RWPE1 (cell line): ENCODE data around the gene EFEMP1.

Source experiments
- CTCF ChIA-PET: fragments of 350-600 bp; sonication (Branson Sonifier 250); formaldehyde crosslinking; extraction: SDS; loops from one replicate; lab custom pipeline; 2021; lab: Yijun Ruan, JAX
- POLR2A ChIA-PET: fragments of 400-600 bp; formaldehyde crosslinking; extraction: SDS; loops from one replicate; lab custom pipeline; 2020; ENCODE audit warnings: antibody characterized with exemption; ENCODE audit not compliant: low non-redundant PET; lab: Yijun Ruan, JAX
- DNase-seq: peaks from one replicate; pipeline ENCODE4 v3.0.0; 2012; ENCODE audit warnings: low spot score
- H3K27ac ChIP-seq: fragments of 450-650 bp; 2 replicates; pipeline ENCODE4 v1.5.1; 2017
- CTCF ChIP-seq: fragments of 450-650 bp; conservative IDR thresholded peaks from 2 replicates; pipeline ENCODE4 v1.5.1; 2017; ENCODE audit warnings: low read depth, mild to moderate bottlenecking

EFEMP1 gene

DNA sequence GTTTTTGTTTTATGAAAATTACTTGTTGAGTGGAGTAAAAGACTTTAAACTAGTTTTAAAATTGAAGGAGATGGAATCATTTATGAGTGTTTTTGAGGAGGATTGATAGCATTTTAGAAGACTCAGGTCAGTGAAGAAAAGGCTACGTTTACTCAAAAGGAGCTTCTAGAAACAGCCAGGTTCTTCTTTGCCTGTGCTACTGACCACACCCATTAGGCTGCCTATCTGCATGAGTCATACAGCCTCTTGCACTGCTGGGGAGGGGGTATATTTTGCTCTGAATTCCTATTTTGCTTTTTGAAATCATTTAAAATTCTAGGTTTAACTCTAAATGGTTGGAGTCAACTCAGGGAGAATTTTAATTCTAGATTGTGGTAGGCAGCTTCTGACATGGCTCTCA is 22.3 kb downstream of the EFEMP1 start:
- no peak overlapping the region for H3K27ac ChIP-seq
- TF ChIP-seq CTCF = no peak
- peak; percentile 77 for DNase-seq
- CTCF ChIA-PET = interaction anchor here (0.6 kb wide), 2 partner anchors 50 to 1084 kb away, joined by 3 to 4 read pairs; no protein-coding TSS in a partner anchor
- POLR2A ChIA-PET = no interaction called here

DNA sequence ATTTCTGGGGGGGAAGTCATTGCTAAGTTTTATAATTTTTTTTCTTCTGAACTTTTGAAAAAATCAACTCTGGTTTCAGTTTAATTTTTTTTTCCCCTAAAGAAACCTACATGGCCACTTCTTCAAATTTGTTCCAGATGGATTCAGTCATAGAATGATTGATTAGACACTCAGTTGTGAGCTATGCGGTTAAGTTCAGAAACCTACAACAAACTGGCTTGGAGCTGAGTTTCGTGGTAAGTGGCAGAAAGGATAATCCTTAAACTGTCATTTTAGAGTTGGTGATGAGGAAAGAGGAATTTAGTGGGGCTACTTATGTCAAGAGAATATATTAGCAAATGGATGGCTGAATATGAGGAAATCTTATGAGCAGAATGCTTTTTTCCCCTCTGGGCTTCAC is 23.7 kb downstream of the EFEMP1 start:
- CTCF ChIA-PET = no interaction called here
- no peak for TF ChIP-seq CTCF
- DNase-seq = no peak
- POLR2A ChIA-PET = no interaction called here
- no peak overlapping the region for H3K27ac ChIP-seq

GRCh38 chr2:55898386-55899040 is 25.1 kb downstream of the EFEMP1 start:
- no peak for TF ChIP-seq CTCF
- no peak for DNase-seq
- POLR2A ChIA-PET = no interaction called here
- CTCF ChIA-PET = no interaction called here
- no peak overlapping the region for H3K27ac ChIP-seq

DNA sequence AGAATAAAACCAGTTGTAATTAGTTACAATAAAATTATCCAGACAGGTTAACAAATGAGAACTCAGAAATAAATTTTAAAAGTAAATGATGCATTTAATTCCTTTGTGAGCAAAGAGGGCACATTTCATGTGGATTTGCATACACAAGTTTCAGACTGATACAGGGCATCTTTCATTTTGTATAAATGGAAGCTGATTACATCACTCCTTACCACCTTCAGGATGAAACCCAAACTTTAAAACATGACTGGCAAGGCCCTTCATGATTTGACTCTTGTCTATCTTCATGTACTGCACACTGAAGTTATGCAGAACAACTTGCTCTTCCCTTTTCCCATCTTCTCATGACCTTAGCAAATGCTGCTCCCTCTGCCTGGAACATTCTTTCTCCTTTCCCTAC is 26.9 kb downstream of the EFEMP1 start:
- CTCF ChIA-PET = no interaction called here
- TF ChIP-seq CTCF = no peak
- no peak overlapping the region for H3K27ac ChIP-seq
- POLR2A ChIA-PET = no interaction called here
- no peak for DNase-seq

DNA sequence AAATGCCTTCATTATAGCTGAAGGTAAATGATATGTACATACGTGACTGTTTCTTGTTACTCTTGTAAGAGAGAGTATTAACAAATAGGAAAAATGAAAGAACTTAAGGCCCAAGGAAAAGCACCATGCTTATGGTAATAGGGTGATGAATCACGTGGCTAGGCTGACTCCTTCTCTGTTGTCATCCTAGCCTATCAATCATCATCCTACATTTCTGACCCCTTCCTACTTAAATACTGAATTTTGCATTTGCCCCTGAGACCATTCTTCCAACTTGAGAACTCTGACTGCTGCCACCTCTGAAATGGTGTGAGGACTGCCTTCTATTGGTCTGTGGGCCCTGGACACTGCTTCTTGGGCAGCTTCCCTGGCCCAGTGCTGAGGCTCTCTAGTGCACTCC is 28.9 kb downstream of the EFEMP1 start:
- no peak for TF ChIP-seq CTCF
- ChIA-PET CTCF (interaction anchor here (1.1 kb wide), 1 partner anchor 92 kb away, joined by 3 read pairs; no protein-coding TSS in a partner anchor), POLR2A (no interaction called here)
- DNase-seq = no peak
- H3K27ac ChIP-seq = peak overlapping the region; percentile 21; the same call in 1 of the 2 replicates

DNA sequence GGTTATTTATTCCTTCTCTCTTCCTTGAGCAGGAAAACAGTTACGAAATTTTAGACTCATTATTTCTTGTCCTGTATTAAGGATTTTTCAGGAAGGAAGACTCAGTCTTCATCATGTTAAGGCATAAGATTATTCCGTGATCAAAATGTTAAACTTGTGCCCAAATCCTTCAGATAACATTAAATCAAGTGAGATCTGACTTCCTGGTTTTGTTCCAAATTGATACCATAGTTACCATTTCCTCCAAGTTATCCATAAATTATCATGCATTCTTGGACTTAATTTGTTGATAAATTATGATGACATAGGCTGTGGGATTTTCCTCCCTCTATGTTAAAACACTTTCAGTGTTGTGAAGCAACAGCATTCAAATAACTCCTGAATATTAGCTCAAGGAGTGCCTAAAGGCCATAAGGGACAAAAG is 31.9 kb downstream of the EFEMP1 start:
- TF ChIP-seq CTCF = no peak
- ChIA-PET POLR2A (no interaction called here), CTCF (no interaction called here)
- H3K27ac ChIP-seq = no peak overlapping the region
- no peak for DNase-seq
